ENCODE measurements around the gene ABCC9. TPM values are rescaled to one million over a fixed set of nuclear protein-coding genes. Genes with fewer than 3 reads are reported as not detected.

Gene ABCC9
- total RNA-seq, result 0.48 and 0.67 TPM in 2 replicates
- polyA plus RNA-seq, result 0.22 and 0.49 TPM in 2 replicates

- Histone ChIP-seq H3K9me3 (ENCODE audit: low read depth) (no peaks in the 10 kb centered on the region), H3K36me3 (no peaks in the 10 kb centered on the region), H3K27ac (no peak within 1 kb of the TSS), H3K4me1 (ENCODE audit: low read depth) (no peaks in the 10 kb centered on the region), H3K4me3 (peak within 1 kb of the TSS; percentile 43), H3K27me3 (peaks cover 28% of the 10 kb centered on the region)
- DNase-seq (ENCODE audit: low read depth in 1 of 2, low spot score in 1 of 2), result peak; percentile 35 to 60
- TF ChIP-seq, protein P1, sequence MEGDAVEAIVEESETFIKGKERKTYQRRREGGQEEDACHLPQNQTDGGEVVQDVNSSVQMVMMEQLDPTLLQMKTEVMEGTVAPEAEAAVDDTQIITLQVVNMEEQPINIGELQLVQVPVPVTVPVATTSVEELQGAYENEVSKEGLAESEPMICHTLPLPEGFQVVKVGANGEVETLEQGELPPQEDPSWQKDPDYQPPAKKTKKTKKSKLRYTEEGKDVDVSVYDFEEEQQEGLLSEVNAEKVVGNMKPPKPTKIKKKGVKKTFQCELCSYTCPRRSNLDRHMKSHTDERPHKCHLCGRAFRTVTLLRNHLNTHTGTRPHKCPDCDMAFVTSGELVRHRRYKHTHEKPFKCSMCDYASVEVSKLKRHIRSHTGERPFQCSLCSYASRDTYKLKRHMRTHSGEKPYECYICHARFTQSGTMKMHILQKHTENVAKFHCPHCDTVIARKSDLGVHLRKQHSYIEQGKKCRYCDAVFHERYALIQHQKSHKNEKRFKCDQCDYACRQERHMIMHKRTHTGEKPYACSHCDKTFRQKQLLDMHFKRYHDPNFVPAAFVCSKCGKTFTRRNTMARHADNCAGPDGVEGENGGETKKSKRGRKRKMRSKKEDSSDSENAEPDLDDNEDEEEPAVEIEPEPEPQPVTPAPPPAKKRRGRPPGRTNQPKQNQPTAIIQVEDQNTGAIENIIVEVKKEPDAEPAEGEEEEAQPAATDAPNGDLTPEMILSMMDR (IDR thresholded peaks at IDR 0.05; ENCODE audit: low read depth, low read length), result no peak
Measured at GRCh38 chr12:21940549-21941505, at the start of gene ABCC9. TSS of gene ABCC9 (minus strand) at chr12:21941426. CDS start at chr12:21936674, 4,752 bp downstream.

- peak; percentile 15 to 61 for DNase-seq (ENCODE audit: low read depth in 1 of 2, low spot score in 1 of 2)
- Histone ChIP-seq H3K9me3 (ENCODE audit: low read depth) (no peaks in the 10 kb centered on the region), H3K27me3 (peaks cover 9% of the 10 kb centered on the region), H3K4me1 (ENCODE audit: low read depth) (no peaks in the 10 kb centered on the region), H3K36me3 (no peaks in the 10 kb centered on the region), H3K4me3 (no peak overlapping the region), H3K27ac (no peak overlapping the region)
- TF ChIP-seq, protein P1 (IDR thresholded peaks at IDR 0.05; ENCODE audit: low read depth, low read length), result peak; percentile 61
Measured at GRCh38 chr12:21989819-21990412, 48.7 kb upstream of the ABCC9 start.

- Histone ChIP-seq H3K36me3 (no peaks in the 10 kb centered on the region), H3K27ac (no peak overlapping the region), H3K4me3 (no peak overlapping the region), H3K27me3 (peaks cover 9% of the 10 kb centered on the region), H3K9me3 (ENCODE audit: low read depth) (no peaks in the 10 kb centered on the region), H3K4me1 (ENCODE audit: low read depth) (no peaks in the 10 kb centered on the region)
- DNase-seq (ENCODE audit: low read depth in 1 of 2, low spot score in 1 of 2), result no peak
- TF ChIP-seq, protein P1 (IDR thresholded peaks at IDR 0.05; ENCODE audit: low read depth, low read length), result no peak
Measured at GRCh38 chr12:21988619-21989018, 47.4 kb upstream of the ABCC9 start.

GRCh38 chr12:21987755-21988154 lies 46.5 kb upstream of the ABCC9 start:
- no peak overlapping the region for H3K27ac ChIP-seq
- DNase-seq (ENCODE audit: low read depth in 1 of 2, low spot score in 1 of 2), result no peak
- peaks cover 9% of the 10 kb centered on the region for H3K27me3 ChIP-seq
- no peaks in the 10 kb centered on the region for H3K4me1 ChIP-seq (ENCODE audit: low read depth)
- no peaks in the 10 kb centered on the region for H3K36me3 ChIP-seq
- TF ChIP-seq, protein P1 (IDR thresholded peaks at IDR 0.05; ENCODE audit: low read depth, low read length), result no peak
- no peaks in the 10 kb centered on the region for H3K9me3 ChIP-seq (ENCODE audit: low read depth)
- no peak overlapping the region for H3K4me3 ChIP-seq

DNA sequence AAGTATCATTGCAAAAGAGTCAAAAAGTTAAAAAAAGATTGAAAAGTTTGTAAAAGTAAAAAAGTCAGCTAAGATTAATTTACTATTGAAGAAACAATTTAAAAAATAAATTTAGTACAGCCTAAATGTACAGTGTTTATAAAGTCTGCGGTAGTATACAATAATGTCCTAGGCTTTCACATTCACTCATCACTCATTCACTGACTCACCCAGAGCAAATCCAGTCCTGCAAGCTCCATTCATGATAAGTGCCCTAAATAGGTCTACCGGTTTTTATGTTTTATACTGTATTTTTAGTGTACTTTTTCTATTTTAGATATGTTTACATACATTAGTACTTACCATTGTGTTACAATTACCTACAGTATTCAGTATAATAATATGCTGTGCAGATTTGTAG lies 43.9 kb upstream of the ABCC9 start:
- Histone ChIP-seq H3K36me3 (no peaks in the 10 kb centered on the region), H3K4me3 (no peak overlapping the region), H3K27ac (no peak overlapping the region), H3K9me3 (ENCODE audit: low read depth) (no peaks in the 10 kb centered on the region), H3K4me1 (ENCODE audit: low read depth) (no peaks in the 10 kb centered on the region), H3K27me3 (peaks cover 11% of the 10 kb centered on the region)
- TF ChIP-seq, protein P1 (IDR thresholded peaks at IDR 0.05; ENCODE audit: low read depth, low read length), result no peak
- no peak for DNase-seq (ENCODE audit: low read depth in 1 of 2, low spot score in 1 of 2)

All from cardiac muscle cell (in vitro differentiated cells and primary cell).